ENCODE results near the gene ZNF524.

ZNF524 gene

DNA sequence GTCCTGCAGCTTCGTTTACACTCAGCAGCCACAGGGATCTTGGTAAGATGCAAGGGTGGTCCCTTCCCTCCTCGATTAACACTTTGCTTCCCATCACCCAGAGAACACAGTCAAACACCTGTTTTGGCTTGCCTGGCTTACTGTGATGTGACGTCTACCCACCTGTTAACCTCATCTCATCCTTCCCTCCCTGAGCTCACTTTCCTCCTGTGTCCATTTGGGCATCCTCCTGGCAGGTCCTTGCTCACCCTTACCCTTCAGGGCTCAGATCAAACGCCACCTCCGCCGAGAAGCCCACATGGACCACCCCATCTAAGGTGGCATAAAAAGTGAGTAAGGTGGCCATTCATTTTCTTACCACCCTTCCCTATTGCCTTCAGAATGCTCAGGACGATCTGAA lies 10.0 kb upstream of the ZNF524 start:
- TF ChIP-seq, protein P1, sequence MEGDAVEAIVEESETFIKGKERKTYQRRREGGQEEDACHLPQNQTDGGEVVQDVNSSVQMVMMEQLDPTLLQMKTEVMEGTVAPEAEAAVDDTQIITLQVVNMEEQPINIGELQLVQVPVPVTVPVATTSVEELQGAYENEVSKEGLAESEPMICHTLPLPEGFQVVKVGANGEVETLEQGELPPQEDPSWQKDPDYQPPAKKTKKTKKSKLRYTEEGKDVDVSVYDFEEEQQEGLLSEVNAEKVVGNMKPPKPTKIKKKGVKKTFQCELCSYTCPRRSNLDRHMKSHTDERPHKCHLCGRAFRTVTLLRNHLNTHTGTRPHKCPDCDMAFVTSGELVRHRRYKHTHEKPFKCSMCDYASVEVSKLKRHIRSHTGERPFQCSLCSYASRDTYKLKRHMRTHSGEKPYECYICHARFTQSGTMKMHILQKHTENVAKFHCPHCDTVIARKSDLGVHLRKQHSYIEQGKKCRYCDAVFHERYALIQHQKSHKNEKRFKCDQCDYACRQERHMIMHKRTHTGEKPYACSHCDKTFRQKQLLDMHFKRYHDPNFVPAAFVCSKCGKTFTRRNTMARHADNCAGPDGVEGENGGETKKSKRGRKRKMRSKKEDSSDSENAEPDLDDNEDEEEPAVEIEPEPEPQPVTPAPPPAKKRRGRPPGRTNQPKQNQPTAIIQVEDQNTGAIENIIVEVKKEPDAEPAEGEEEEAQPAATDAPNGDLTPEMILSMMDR (conservative IDR thresholded peaks at IDR 0.05; ENCODE audit: control insufficient read depth, insufficient read depth, low read depth, low read length) = no peak
- no peak overlapping the region for H3K4me3 ChIP-seq (ENCODE audit: control insufficient read depth, low read depth, low read length)
- DNase-seq (ENCODE audit: low read depth) = no peak

- TF ChIP-seq, protein P1 (conservative IDR thresholded peaks at IDR 0.05; ENCODE audit: control insufficient read depth, insufficient read depth, low read depth, low read length) = no peak
- no peak for DNase-seq (ENCODE audit: low read depth)
Measured at GRCh38 chr19:55590617-55591016, 9.5 kb upstream of the ZNF524 start.

DNA sequence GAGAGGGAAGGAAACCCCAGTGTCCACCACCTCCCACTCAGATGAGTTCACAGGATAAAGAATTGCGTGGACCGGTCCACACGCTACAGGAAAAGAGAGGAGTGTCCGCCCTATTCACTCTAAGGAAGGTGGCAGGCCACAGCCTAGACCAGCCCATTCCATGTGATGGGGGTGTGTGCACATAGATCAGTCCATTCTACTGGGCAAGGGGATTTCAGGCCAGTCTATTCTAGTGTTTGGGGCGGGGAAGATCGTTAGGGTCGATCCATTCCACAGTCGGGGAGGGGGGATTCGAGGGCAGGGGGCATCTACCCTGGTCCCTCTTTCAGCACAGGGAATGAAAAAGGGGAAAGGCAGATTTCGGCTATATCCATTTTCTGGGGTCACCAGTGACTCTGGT lies 8.5 kb upstream of the ZNF524 start:
- no peak overlapping the region for H3K4me3 ChIP-seq (ENCODE audit: control insufficient read depth, low read depth, low read length)
- TF ChIP-seq, protein P1 (conservative IDR thresholded peaks at IDR 0.05; ENCODE audit: control insufficient read depth, insufficient read depth, low read depth, low read length) = no peak
- no peak for DNase-seq (ENCODE audit: low read depth)

More at GRCh38 chr19:55590617-55591016, 9.5 kb upstream of the ZNF524 start:
- H3K4me3 ChIP-seq (ENCODE audit: control insufficient read depth, low read depth, low read length) = no peak overlapping the region

GRCh38 chr19:55592391-55593090 lies 7.5 kb upstream of the ZNF524 start:
- TF ChIP-seq, protein P1 (conservative IDR thresholded peaks at IDR 0.05; ENCODE audit: control insufficient read depth, insufficient read depth, low read depth, low read length) = no peak
- no peak for DNase-seq (ENCODE audit: low read depth)

GRCh38 chr19:55593096-55593772 lies 6.9 kb upstream of the ZNF524 start:
- no peak for DNase-seq (ENCODE audit: low read depth)
- H3K4me3 ChIP-seq (ENCODE audit: control insufficient read depth, low read depth, low read length) = no peak overlapping the region
- TF ChIP-seq, protein P1 (conservative IDR thresholded peaks at IDR 0.05; ENCODE audit: control insufficient read depth, insufficient read depth, low read depth, low read length) = no peak

More at GRCh38 chr19:55592391-55593090, 7.5 kb upstream of the ZNF524 start:
- no peak overlapping the region for H3K4me3 ChIP-seq (ENCODE audit: control insufficient read depth, low read depth, low read length)

GRCh38 chr19:55594996-55595545 lies 5.0 kb upstream of the ZNF524 start:
- TF ChIP-seq, protein P1 (conservative IDR thresholded peaks at IDR 0.05; ENCODE audit: control insufficient read depth, insufficient read depth, low read depth, low read length) = no peak
- DNase-seq (ENCODE audit: low read depth) = no peak
- no peak overlapping the region for H3K4me3 ChIP-seq (ENCODE audit: control insufficient read depth, low read depth, low read length)
